ENCODE results near the gene EVL.
A peak's percentile ranks its signal among the peaks of the same experiment; 100 is the strongest.
"Not testable (repeated sequence)": the region's sequence is repeated elsewhere in the genome, so short reads cannot be mapped to it uniquely, and the experiment has no call there.

Gene EVL, protein sequence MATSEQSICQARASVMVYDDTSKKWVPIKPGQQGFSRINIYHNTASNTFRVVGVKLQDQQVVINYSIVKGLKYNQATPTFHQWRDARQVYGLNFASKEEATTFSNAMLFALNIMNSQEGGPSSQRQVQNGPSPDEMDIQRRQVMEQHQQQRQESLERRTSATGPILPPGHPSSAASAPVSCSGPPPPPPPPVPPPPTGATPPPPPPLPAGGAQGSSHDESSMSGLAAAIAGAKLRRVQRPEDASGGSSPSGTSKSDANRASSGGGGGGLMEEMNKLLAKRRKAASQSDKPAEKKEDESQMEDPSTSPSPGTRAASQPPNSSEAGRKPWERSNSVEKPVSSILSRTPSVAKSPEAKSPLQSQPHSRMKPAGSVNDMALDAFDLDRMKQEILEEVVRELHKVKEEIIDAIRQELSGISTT

DNA sequence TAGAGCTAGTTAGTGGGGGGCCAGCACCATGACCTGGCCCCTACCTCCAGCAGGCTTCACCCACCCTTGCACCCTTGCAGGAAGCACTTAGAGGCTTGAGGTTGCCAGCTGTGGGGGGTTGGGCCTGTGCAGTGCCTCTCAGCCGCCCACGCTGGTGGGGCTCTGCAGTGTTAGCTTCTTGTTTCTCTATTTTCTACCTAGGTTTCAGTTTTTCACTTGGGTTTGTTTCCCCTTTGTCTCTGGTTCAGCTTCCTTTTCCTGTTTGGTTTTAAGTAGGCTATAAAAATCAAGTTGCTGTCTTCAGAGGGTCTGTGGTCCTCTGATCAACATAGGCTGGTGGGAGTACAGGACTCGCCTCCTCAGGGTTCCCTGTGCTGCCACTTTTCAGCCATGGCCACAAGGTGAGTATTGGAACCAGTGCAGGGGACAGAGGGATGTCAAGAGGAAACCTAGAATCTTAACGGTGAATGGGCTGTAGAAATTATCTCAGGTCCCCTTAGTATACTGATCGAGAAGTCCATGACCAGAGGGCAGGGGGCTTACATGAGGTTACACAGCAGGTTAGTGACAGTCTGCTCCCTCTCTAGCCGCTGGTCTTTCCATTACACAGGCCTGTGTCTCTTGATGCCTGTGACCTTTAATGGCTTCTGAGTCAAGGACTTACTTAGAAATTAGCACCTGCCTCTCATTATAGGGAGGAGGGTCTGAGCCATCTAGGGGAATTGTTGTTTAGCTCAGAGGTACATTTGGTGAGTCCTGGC, at the start of gene EVL:
EVL (plus strand) TSS at position 312 of the 761 bp plus-strand sequence; CDS start at position 391, 79 bp downstream.
- no peak for TF ChIP-seq GATA1 (IDR thresholded peaks at IDR 0.05; ENCODE audit: low read depth, low read length)
- TF ChIP-seq POLR2A (IDR thresholded peaks at IDR 0.05; ENCODE audit: low read length) = peak; percentile 17
- DNase-seq = peak; percentile 19 to 25

DNA sequence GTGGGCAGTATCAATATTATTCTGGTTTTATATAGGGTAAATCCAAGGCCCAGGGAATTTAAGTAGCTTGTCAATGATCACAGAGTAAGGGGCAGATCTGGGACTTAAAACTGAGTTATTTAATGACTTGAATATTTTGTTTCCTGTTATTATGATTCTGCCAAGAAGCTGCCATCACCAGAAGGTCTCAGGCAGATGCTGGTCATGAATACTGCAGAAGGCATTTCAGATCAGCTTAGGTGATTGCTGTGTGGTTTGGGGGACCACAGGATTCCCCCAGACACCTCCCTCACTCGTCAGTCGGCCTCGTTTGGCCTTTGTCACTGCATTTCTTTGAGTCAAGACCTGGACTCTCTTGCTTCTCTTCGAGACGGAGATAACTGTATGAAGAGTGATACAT, 47.7 kb upstream of the EVL start:
- no peak for DNase-seq
- TF ChIP-seq GATA1 (IDR thresholded peaks at IDR 0.05; ENCODE audit: low read depth, low read length) = no peak
- no peak for TF ChIP-seq POLR2A (IDR thresholded peaks at IDR 0.05; ENCODE audit: low read length)

DNA sequence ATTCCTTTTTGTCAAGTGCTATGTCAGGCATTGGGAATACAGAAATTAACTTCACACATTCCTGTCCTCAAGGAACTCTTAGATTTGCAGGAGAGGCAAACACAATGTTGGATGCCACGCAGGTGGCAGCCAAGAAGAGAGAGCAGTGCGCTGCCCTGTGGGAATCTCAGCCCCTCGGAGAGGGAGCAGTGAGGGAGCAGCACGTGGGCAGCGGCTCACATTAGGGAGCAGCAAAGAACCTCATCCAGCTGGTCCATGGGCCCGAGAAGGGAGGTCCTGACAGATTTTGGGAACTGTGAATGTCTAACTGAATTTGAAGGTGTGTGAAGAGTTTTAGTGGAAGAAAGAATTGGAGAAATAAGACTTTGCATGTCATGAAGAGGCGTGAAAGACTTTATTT, 47.2 kb upstream of the EVL start:
- TF ChIP-seq POLR2A (IDR thresholded peaks at IDR 0.05; ENCODE audit: low read length) (no peak), GATA1 (IDR thresholded peaks at IDR 0.05; ENCODE audit: low read depth, low read length) (no peak)
- DNase-seq = no peak

DNA sequence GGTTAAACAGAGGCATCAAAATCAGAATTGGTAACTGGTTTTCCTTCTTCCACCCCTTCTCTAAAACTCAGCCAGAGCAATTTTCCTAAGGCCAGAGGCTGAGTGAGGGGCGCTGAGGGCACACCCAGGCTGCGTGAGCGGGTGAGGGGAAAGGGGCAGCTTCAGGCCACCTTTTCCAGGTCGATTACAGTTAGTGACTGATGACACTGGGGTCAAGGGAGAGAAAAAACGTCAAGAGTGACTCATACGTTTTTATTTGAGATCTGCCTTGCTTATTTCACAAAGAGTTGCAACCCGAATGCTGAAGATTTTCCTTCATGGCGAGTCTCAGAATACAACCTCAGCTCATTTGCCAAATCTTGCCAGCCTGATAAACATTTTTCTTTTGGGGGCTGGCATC, 46.7 kb upstream of the EVL start:
- no peak for DNase-seq

DNA sequence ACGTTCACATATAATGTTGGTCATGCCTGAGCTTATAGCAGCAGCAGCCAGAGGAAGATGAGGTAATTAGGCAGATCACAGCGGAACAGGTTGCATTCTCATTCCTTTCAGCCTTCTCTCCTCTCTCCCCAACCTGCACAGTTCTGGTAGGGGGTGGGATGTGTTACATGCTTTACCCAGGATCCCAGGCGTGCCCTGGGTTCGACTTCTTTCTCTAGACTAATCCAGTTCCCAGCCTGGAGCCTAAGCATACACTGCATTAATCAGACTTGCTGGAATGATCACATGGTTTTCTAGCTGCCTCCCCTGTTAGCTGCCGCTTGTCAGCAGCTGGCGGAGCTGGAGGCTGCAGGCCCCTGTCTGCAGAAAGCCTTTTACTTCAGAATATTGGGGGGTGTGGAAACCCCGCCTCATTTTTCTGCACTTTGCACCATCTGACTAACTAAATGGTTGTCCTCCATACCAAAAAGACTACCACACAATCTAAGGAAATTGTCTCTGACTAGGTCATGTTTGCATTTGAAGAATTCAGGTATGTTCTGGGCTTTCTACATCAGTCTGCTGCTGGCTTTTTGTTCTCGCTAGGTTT, 46.0 kb upstream of the EVL start:
- TF ChIP-seq POLR2A (IDR thresholded peaks at IDR 0.05; ENCODE audit: low read length) (no peak), GATA1 (IDR thresholded peaks at IDR 0.05; ENCODE audit: low read depth, low read length) (no peak)
- no peak for DNase-seq

More for the DNA sequence above, 46.7 kb upstream of the EVL start:
- TF ChIP-seq POLR2A (IDR thresholded peaks at IDR 0.05; ENCODE audit: low read length) (no peak), GATA1 (IDR thresholded peaks at IDR 0.05; ENCODE audit: low read depth, low read length) (no peak)

DNA sequence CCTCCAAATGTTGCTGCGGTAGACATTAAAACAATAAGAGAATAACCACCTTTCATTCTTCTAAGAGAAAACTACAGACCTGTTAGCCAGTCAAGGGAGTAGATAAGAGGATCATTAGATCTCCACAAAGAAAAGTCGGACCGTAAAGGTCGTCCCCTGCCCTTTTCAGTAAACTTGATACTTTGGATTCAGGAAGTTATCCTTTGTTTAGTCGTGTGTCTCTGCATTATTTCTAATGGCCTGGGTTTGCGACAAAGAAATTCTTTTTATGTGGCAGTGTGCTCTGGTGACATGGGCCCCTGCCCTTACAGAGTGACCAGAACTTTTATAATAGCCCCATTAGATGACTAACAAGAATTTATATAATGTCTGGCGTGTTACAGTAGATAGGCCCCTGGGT, 44.6 kb upstream of the EVL start:
- no peak for DNase-seq
- TF ChIP-seq POLR2A (IDR thresholded peaks at IDR 0.05; ENCODE audit: low read length) (no peak), GATA1 (IDR thresholded peaks at IDR 0.05; ENCODE audit: low read depth, low read length) (no peak)

DNA sequence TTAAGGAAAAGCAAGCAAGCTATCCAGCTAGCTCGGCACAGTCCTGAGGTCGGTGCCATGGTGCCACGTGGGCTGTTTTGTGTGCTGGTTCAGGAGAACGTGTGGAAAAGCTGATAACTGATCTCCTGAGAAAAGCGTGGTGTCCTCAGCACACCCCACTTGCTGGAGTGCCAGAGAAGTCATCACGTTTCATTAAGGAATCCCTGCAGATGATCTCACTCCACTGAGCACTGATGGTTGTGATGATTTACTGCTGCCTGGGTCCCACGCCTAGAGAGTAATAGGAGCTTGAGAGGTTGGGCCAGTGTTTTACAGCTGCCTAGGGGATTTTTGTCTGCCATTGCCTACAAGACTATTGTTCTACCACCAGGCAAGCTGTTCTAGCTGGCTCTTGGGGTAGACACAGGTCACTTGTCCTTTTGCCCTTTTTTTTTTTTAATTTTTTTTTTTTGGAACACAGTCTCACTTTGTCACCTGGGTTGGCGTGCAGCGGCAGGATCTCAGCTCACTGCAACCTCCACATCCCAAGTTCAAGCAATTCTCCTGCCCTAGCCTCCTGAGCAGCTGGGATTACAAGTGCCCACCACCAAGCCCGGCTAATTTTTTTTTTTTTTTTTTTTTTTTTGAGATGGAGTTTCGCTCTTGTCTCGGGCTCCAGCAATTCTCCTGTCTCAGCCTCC, 42.3 kb upstream of the EVL start:
- TF ChIP-seq GATA1 (IDR thresholded peaks at IDR 0.05; ENCODE audit: low read depth, low read length) (no peak), POLR2A (IDR thresholded peaks at IDR 0.05; ENCODE audit: low read length) (no peak)
- DNase-seq = no peak

DNA sequence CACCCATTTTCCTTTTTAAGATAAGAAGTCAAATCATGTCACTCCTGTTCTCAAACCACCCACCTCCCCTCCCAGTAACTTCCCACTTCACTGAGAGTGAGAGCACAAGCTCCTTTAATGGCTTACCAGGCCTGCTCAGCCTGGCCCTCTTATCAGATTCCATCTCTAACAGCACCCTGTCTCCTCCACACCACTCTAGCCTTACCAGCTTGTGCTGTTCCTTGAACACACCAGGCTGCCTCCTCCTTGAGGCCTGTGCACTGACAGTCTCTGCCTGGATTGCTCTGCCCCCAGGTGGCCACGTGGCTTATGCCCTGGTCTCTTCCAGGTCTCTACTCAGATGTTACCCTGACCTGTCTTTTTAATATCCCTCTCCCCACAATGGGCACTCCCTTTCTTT, 40.1 kb upstream of the EVL start:
- DNase-seq = peak; percentile 40 to 64
- TF ChIP-seq GATA1 (IDR thresholded peaks at IDR 0.05; ENCODE audit: low read depth, low read length) (no peak), POLR2A (IDR thresholded peaks at IDR 0.05; ENCODE audit: low read length) (no peak)

DNA sequence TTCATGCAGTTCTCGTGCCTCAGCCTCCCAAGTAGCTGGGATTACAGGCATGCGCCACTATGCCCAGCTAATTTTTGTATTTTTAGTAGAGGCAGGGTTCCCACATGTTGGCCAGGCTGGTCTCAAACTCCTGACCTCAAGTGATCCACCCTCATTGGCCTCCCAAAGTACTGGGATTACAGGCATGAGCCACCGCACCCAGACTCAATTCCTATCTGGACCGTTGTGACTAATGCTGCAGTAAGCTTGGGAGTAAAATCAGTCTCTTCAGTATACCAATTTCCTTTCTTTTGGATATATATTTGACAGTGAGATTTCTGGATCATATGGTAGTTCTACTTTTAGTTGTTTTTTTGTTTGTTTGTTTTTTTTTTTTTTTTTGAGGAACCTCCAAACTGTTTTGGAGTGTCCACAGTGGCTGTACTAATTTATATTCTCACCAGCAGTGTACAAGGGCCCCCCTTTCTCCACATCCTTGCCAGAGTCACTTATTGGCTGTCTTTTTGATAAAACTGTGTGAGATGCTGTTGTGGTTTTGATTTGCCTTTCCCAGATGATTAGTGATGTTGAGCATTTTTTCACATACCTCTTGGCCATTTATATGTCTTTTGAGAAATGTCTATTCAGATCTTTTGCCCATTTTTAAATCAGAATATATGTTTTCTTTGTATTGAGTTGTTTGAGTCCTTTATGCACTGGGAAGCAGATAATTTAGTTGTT, 37.3 kb upstream of the EVL start:
- no peak for DNase-seq
- TF ChIP-seq GATA1 (IDR thresholded peaks at IDR 0.05; ENCODE audit: low read depth, low read length) (no peak), POLR2A (IDR thresholded peaks at IDR 0.05; ENCODE audit: low read length) (no peak)

DNA sequence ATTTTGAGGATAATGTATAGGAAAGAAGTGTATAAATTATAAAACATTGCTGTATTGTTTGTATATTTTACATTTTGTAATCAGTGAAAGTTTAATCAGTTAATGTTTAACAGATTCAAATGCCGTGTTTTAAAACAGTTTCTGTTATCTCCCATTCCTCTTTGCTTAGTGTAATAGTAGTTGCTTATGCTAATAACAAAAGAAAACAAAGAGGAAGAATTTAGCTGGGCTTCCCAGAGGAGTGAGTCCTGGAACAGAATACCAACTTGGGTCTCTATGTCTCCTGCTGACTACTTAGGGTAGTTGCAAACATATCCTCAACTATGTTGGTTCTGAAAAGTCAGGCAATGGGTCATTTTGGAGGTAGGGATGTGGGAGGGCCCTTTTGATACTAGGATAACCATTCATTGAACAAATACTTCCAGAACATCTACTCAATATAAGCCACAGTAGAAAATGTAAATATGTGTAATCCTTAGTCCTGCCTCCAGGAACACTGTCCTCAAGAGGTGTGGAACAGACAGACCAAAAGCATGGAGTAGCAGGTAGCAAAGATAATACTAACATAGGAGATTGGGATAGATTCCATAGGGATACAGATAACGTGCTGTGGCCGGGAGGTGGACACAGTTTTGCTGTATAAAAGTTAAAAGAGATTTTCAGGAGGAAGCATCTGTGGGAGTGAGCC, 36.1 kb upstream of the EVL start:
- TF ChIP-seq POLR2A (IDR thresholded peaks at IDR 0.05; ENCODE audit: low read length) = no peak
- no peak for TF ChIP-seq GATA1 (IDR thresholded peaks at IDR 0.05; ENCODE audit: low read depth, low read length)
- no peak for DNase-seq

DNA sequence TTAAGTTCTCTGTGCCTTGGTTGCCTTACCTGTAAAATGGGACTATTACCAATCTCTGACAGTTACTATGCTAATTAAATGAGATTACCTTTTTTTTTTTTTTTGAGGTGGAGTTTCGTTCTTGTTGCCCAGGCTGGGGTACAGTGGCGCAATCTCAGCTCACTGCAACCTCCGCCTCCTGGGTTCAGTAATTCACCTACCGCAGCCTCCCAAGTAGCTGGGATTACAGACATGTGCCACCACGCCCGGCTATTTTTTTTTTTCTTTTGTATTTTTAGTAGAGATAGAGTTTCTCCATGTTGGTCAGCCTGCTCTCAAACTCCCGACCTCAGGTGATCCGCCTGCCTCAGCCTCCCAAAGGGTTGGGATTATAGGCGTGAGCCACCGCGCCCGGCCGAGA, 35.2 kb upstream of the EVL start:
- DNase-seq = not testable (repeated sequence)

DNA sequence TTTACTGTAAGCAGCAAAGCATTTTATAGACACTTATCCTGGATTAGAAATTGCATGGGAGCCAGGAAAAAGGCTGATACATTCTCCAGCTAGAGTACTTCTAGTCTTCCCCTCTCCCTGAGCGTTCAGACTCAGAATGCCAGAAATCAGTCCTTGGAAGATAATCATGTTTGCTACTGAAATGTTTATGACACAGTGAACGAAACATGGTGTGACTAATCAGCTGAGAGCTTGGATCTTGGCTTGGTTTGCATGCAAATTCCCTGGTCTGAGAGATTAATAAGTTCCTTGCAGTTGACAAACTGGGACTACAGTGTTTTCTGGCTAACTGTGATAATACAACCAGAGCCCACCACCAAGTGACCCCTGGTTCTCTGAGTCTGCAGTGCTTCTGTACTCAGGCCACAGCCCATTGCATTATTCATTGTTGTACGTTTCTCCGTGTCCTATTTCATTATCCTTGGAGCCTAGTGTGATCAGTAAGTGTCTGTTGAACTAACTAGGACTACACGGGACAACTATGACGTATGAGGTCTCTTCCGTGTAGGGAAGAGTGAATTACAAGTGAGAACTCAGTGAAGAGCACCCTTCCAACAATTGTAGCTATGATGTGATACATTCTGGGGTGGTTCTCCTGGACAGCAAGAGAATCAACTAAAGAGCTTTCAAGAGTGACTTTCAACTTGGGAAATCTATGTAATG, 34.6 kb upstream of the EVL start:
- DNase-seq = no peak
- TF ChIP-seq POLR2A (IDR thresholded peaks at IDR 0.05; ENCODE audit: low read length) (no peak), GATA1 (IDR thresholded peaks at IDR 0.05; ENCODE audit: low read depth, low read length) (no peak)
